Endodermal cell (in vitro differentiated cells): ENCODE measurements around the gene EEPD1. TPM values are rescaled to one million over a fixed set of nuclear protein-coding genes. Genes with fewer than 3 reads are reported as not detected.
A peak's percentile ranks its signal among the peaks of the same experiment; 100 is the strongest.
"Not testable (repeated sequence)": the region's sequence is repeated elsewhere in the genome, so short reads cannot be mapped to it uniquely, and the experiment has no call there.

Source experiments
- DNase-seq: peaks from one replicate; pipeline ENCODE4 v3.0.0-alpha.2; 2017
- H3K27ac ChIP-seq: 2 replicates; pipeline ENCODE4 v1.5.1; 2013; ENCODE audit warnings: mild to moderate bottlenecking, low read depth, low read length, moderate library complexity
- H3K27me3 ChIP-seq: 2 replicates; pipeline ENCODE4 v1.6.1; 2013; ENCODE audit warnings: mild to moderate bottlenecking, low read length, moderate library complexity; ENCODE audit not compliant: insufficient read depth, control insufficient read depth, poor library complexity, severe bottlenecking
- H3K36me3 ChIP-seq: 2 replicates; pipeline ENCODE4 v1.7.0; 2013; ENCODE audit warnings: mild to moderate bottlenecking, low read length, moderate library complexity; ENCODE audit not compliant: control insufficient read depth, insufficient read depth
- H3K4me1 ChIP-seq: one replicate; pipeline ENCODE4 v1.7.0; 2013; ENCODE audit warnings: low read length; ENCODE audit not compliant: control insufficient read depth, insufficient read depth
- H3K4me3 ChIP-seq: 2 replicates; pipeline ENCODE4 v1.5.1; 2013; ENCODE audit warnings: mild to moderate bottlenecking, low read length, moderate library complexity
- H3K9ac ChIP-seq: 2 replicates; pipeline ENCODE4 v1.6.1; 2013; ENCODE audit warnings: mild to moderate bottlenecking, low read length, moderate library complexity; ENCODE audit not compliant: poor library complexity, severe bottlenecking; ENCODE audit errors: extremely low read depth
- H3K9me3 ChIP-seq: 2 replicates; pipeline ENCODE4 v1.6.1; 2013; ENCODE audit warnings: mild to moderate bottlenecking, low read length, moderate library complexity; ENCODE audit not compliant: control insufficient read depth
- H3K27ac Mint-ChIP-seq: 2 replicates; pipeline ENCODE4 v1.8.0; 2020; ENCODE audit warnings: mixed read lengths
- H3K27me3 Mint-ChIP-seq: 2 replicates; pipeline ENCODE4 v1.8.0; 2021; ENCODE audit warnings: mild to moderate bottlenecking, mixed read lengths; ENCODE audit not compliant: insufficient read depth
- H3K36me3 Mint-ChIP-seq: 2 replicates; pipeline ENCODE4 v1.8.0; 2020; ENCODE audit warnings: low read depth, mixed read lengths
- H3K4me1 Mint-ChIP-seq: 2 replicates; pipeline ENCODE4 v1.8.0; 2020; ENCODE audit warnings: mixed read lengths
- H3K4me3 Mint-ChIP-seq: 2 replicates; pipeline ENCODE4 v1.8.0; 2020; ENCODE audit warnings: mild to moderate bottlenecking, moderate library complexity, mixed read lengths
- H3K9me3 Mint-ChIP-seq: 2 replicates; pipeline ENCODE4 v1.8.0; 2020; ENCODE audit warnings: mild to moderate bottlenecking, mixed read lengths
- CTCF ChIP-seq: fragments of 200-600 bp; sonication (generic); conservative IDR thresholded peaks from 2 replicates; pipeline ENCODE4 v1.5.0; 2021; ENCODE audit warnings: antibody characterized with exemption, mild to moderate bottlenecking
- WGBS, 2 experiments: methylation state at CpG; one replicate each; pipeline versions ENCODE4 v1.1.5 to v1.1.7; 2013; ENCODE audit warnings: missing lambda C conversion rate in 2 of 2, mixed read lengths in 1 of 2; ENCODE audit not compliant: insufficient coverage in 1 of 2, insufficient read length in 1 of 2; 5-methylcytosine and 5-hydroxymethylcytosine counted together
- total RNA-seq, 2 donors: library from RNA; stranded (reverse); fragmentation: NEBNext Ultra II Directional in 1 of 2; extraction: Animal tissue kit (Norgen Biotek cat#: 25700) in 1 of 2; gene quantifications; 2 replicates in 1 of 2; 3 replicates in 1 of 2; pipeline ENCODE4 v1.2.1, GENCODE V29; 2021

The EEPD1 gene
- total RNA-seq, 2 donors from 2014 or later: 9.7 to 11.4 TPM

GRCh38 chr7:36119005-36119706 lies 33.9 kb upstream of the EEPD1 start:
- no peaks in the 10 kb centered on the region for H3K9me3 ChIP-seq
- no peaks in the 10 kb centered on the region for H3K27me3 ChIP-seq
- H3K4me1 ChIP-seq: peaks cover 4% of the 10 kb centered on the region
- Mint-ChIP-seq H3K9me3 (peaks cover 12% of the 10 kb centered on the region), H3K36me3 (no peaks in the 10 kb centered on the region), H3K27me3 (peaks cover 49% of the 10 kb centered on the region), H3K27ac (no peak overlapping the region), H3K4me3 (no peak overlapping the region), H3K4me1 (peaks cover 6% of the 10 kb centered on the region)
- no peak overlapping the region for H3K27ac ChIP-seq
- no peak for TF ChIP-seq CTCF
- no peak overlapping the region for H3K4me3 ChIP-seq
- no peak for DNase-seq
- H3K36me3 ChIP-seq: no peaks in the 10 kb centered on the region
- WGBS, 2 experiments: 90 to 91% methylated on average over 4 to 6 of the region's 6 CpGs
- H3K9ac ChIP-seq: no peak overlapping the region

DNA sequence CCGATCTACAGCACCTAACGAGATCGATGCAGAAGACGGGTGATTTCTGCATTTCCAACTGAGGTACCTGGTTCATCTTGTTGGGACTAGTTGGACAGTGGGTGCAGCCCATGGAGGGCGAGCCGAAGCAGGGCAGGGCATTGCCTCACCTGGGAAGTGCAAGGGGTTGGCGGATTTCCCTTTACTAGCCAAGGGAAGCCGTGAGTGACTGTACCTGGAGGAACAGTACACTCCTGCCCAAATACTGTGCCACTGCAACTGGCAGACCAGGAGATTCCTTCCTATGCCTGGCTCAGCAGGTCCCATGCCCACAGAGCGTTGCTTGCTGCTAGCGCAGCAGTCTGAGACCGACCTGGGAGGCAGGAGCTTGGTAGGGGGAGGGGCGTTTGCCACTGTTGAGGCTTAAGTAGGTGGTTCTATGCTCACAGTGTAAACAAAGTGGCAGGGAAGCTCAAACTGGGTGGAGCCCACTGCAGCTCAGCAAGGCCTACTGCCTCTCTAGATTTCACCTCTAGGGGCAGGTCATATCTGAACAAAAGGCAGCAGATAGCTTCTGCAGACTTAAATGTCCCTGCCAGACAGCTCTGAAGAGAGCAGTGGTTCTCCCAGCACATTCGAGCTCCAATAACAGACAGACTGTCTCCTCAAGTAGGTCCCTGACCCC lies 32.9 kb upstream of the EEPD1 start:
- H3K4me1 Mint-ChIP-seq, H3K36me3 Mint-ChIP-seq, H3K36me3 ChIP-seq, H3K9me3 ChIP-seq, H3K9ac ChIP-seq, H3K4me3 Mint-ChIP-seq, H3K27ac Mint-ChIP-seq, H3K27me3 ChIP-seq, H3K4me3 ChIP-seq, H3K4me1 ChIP-seq, H3K27ac ChIP-seq: not testable (repeated sequence)
- Mint-ChIP-seq H3K27me3 (peaks cover 43% of the 10 kb centered on the region), H3K9me3 (peaks cover 20% of the 10 kb centered on the region)
- DNase-seq: peak; percentile 83
- TF ChIP-seq CTCF: peak; percentile 69
- 85 to 92% methylated on average over 10 to 13 of the region's 13 CpGs for WGBS, 2 experiments

- H3K36me3 Mint-ChIP-seq, H3K36me3 ChIP-seq, DNase-seq, H3K27ac ChIP-seq, H3K9me3 ChIP-seq, H3K27ac Mint-ChIP-seq, H3K4me1 ChIP-seq, H3K9ac ChIP-seq, H3K4me3 ChIP-seq, H3K4me1 Mint-ChIP-seq, H3K4me3 Mint-ChIP-seq, H3K27me3 ChIP-seq: not testable (repeated sequence)
- H3K9me3 Mint-ChIP-seq: peaks cover 24% of the 10 kb centered on the region
- 91% methylated on average over 2 of the region's 2 CpGs; no CpG with 5 or more reads in 1 of the 2 experiments for WGBS, 2 experiments
- peaks cover 10% of the 10 kb centered on the region for H3K27me3 Mint-ChIP-seq
Observed at GRCh38 chr7:36125630-36126029, 27.4 kb upstream of the EEPD1 start.
